T47D (cell line): Measurements from ENCODE around the gene CAMSAP1.

ENCODE experiments used
- DNase-seq, 2 experiments: peaks; one replicate each; pipeline versions ENCODE4 v3.0.0 to v3.0.0-alpha.2; 2011 to 2012; ENCODE audit warnings: low read depth in 1 of 2, low spot score in 1 of 2
- JUND ChIP-seq: IDR thresholded peaks from 2 replicates; pipeline ENCODE4 v1.6.1; 2012; ENCODE audit warnings: low read depth
- in situ Hi-C: cut with HindIII; loops from 2 replicates; pipeline ENCODE4 v1.10.0; 2016; ENCODE audit warnings: low sequenced_read_pairs, low pct_unique_long_range_greater_than_20kb

The CAMSAP1 gene

GRCh38 chr9:135762921-135763320, 144.4 kb downstream of the CAMSAP1 start:
- in situ Hi-C loops: no loop called here
- DNase-seq: no peak
- no peak for TF ChIP-seq JUND

DNA sequence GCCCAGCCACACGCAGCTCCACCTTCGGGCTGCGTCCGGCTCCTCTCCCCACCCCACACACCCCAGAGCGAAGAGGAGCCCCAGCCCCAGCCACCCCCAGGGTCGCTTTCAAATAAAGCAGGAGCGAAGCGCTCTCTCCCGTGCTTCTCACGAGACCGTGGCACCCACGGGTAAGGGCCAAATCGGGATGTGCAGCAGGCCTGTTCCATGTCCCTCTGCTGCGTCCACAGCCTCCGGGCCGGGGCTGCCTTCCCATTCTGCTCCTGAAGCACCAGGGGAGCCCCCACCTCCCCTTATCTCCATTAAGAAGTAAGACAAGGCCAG, 145.5 kb downstream of the CAMSAP1 start:
- DNase-seq: no peak
- TF ChIP-seq JUND: no peak
- in situ Hi-C loops: no loop called here

- DNase-seq: no peak
- in situ Hi-C loops: no loop called here
- no peak for TF ChIP-seq JUND
Observed at GRCh38 chr9:135761150-135761844, 146.0 kb downstream of the CAMSAP1 start.

DNA sequence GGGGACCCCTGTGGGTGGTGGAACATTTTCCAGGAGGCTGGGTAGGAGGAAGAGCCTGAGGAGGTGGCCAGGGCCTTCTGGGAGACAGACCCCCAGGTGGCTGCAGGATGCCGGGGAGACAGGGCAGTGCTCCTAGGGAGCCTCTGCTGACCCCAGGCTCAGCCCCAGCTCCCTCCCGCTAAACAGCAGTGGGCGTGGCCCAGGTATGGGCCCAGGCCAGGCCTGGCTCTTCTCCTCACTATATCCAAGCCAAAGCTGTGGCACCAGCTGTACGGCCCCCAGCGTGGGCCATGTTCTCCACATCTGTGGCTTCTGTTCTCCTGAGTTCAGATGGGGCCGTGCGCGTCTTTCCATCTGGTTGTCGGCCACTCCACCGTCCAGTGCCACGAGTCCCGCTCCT, 146.9 kb downstream of the CAMSAP1 start:
- in situ Hi-C loops: no loop called here
- TF ChIP-seq JUND: no peak
- no peak for DNase-seq

DNA sequence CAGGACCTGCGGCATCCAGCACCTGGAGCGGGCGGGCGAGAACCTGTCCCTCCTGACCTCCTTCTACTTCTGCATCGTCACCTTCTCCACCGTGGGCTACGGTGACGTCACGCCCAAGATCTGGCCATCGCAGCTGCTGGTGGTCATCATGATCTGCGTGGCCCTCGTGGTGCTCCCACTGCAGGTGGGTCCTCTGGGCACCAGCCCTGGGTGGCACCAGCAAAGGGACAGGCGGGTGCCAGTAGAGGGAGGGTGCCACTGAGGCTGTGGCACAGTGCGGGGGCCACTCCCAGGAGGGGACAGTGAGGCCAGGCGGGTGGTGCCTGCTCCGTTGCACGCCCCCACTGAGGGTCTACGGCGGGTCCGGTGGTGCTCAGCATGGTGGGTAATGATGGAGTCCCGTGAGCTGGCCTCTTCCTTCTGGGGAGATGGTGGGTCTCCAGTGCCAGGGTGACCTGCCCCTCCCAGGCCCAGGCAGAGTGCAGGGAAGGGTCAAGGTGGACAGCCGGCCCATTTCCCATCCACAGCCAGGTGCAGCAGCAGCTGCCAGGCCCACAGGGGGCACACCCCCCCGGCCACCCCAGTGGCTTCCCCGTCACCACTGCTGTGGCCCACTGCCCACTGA, 147.6 kb downstream of the CAMSAP1 start:
- no peak for TF ChIP-seq JUND
- in situ Hi-C loops: no loop called here
- DNase-seq: no peak

GRCh38 chr9:135758870-135759269, 148.5 kb downstream of the CAMSAP1 start:
- no peak for TF ChIP-seq JUND
- DNase-seq: no peak
- in situ Hi-C loops: no loop called here
